ENCODE measurements around the gene MSH6.

The MSH6 gene

DNA sequence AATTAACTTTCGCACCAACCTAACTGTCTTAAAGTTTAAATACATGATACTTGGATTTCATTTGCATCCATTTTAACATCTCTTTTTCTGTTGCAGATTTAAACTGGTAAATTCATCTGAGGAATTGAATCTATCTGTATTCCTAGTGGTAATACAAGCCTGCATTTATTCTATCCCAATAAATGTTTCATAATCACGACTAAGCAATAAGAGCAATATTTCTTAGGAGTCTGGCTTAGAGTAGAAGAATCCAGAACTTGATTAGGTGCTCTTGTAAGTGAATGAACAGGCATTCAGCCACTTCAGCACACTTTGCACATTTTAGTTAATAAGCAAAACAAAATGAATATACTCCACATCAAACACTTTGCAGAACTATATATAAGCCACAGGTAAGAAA lies 27.0 kb downstream of the MSH6 start:
- peaks cover 91% of the 10 kb centered on the region for H3K36me3 ChIP-seq (ENCODE audit: insufficient read depth, low read length)
- H3F3A ChIP-seq (ENCODE audit: low read depth), result 0 out of 2 replicates have a peak, but pooled peaks cover 3% of the 10 kb centered on the region

DNA sequence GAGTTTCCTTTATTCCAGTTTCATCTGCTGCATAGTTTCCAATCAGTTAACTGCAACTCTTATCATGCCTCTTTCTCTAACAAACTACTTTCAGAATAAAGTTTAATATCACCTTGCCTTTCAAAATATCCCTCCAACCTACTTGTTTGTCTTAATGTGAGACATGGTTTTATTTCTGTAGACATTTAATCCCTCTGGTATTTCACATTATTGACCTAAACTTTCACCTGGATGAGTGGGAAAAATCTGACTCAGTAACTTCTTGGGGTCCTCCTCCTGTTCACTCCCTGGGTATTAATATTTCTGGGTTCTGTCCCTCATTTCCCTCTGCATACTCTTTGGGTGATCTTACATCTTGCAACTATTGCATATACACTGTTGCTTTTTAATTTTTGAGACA lies 27.9 kb downstream of the MSH6 start:
- Histone ChIP-seq H3K4me2 (ENCODE audit: low read depth, low read length, poor library complexity, severe bottlenecking) (no peak overlapping the region), H2AFZ (ENCODE audit: low read length) (no peak overlapping the region), H3K4me3 (ENCODE audit: low read length, poor library complexity, severe bottlenecking) (no peak overlapping the region), H3F3A (ENCODE audit: low read depth) (0 out of 2 replicates have a peak, but pooled peaks cover 3% of the 10 kb centered on the region), H3K27me3 (ENCODE audit: insufficient read depth, low read length, poor library complexity, severe bottlenecking) (no peaks in the 10 kb centered on the region), H3K4me1 (ENCODE audit: insufficient read depth, low read length, poor library complexity, severe bottlenecking) (no peaks in the 10 kb centered on the region), H4K20me1 (ENCODE audit: insufficient read depth, low read length, poor library complexity, severe bottlenecking) (peaks cover 2% of the 10 kb centered on the region), H3K9ac (ENCODE audit: low read depth, low read length, poor library complexity, severe bottlenecking) (no peak overlapping the region), H3K36me3 (ENCODE audit: insufficient read depth, low read length) (peaks cover 92% of the 10 kb centered on the region), H3K79me2 (ENCODE audit: insufficient read depth, low read length) (no peaks in the 10 kb centered on the region), H3K9me2 (replicated peaks; ENCODE audit: low read depth, low read length) (no peaks in the 10 kb centered on the region), H3K9me3 (ENCODE audit: insufficient read depth, low read depth, low read length) (no peaks in the 10 kb centered on the region)
- no peak for TF ChIP-seq EZH2phosphoT487 (IDR thresholded peaks at IDR 0.05; ENCODE audit: borderline replicate concordance)

More for the DNA sequence above, 27.0 kb downstream of the MSH6 start:
- Histone ChIP-seq H3K4me3 (ENCODE audit: low read length, poor library complexity, severe bottlenecking) (no peak overlapping the region), H4K20me1 (ENCODE audit: insufficient read depth, low read length, poor library complexity, severe bottlenecking) (peaks cover 6% of the 10 kb centered on the region), H3K27me3 (ENCODE audit: insufficient read depth, low read length, poor library complexity, severe bottlenecking) (no peaks in the 10 kb centered on the region), H3K9me3 (ENCODE audit: insufficient read depth, low read depth, low read length) (no peaks in the 10 kb centered on the region), H3K9ac (ENCODE audit: low read depth, low read length, poor library complexity, severe bottlenecking) (no peak overlapping the region), H3K9me2 (replicated peaks; ENCODE audit: low read depth, low read length) (no peaks in the 10 kb centered on the region), H2AFZ (ENCODE audit: low read length) (no peak overlapping the region), H3K4me1 (ENCODE audit: insufficient read depth, low read length, poor library complexity, severe bottlenecking) (no peaks in the 10 kb centered on the region), H3K79me2 (ENCODE audit: insufficient read depth, low read length) (no peaks in the 10 kb centered on the region), H3K4me2 (ENCODE audit: low read depth, low read length, poor library complexity, severe bottlenecking) (no peak overlapping the region)
- TF ChIP-seq, protein P1, sequence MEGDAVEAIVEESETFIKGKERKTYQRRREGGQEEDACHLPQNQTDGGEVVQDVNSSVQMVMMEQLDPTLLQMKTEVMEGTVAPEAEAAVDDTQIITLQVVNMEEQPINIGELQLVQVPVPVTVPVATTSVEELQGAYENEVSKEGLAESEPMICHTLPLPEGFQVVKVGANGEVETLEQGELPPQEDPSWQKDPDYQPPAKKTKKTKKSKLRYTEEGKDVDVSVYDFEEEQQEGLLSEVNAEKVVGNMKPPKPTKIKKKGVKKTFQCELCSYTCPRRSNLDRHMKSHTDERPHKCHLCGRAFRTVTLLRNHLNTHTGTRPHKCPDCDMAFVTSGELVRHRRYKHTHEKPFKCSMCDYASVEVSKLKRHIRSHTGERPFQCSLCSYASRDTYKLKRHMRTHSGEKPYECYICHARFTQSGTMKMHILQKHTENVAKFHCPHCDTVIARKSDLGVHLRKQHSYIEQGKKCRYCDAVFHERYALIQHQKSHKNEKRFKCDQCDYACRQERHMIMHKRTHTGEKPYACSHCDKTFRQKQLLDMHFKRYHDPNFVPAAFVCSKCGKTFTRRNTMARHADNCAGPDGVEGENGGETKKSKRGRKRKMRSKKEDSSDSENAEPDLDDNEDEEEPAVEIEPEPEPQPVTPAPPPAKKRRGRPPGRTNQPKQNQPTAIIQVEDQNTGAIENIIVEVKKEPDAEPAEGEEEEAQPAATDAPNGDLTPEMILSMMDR (conservative IDR thresholded peaks at IDR 0.05; ENCODE audit: low read length), result no peak
- no peak for TF ChIP-seq EZH2phosphoT487 (IDR thresholded peaks at IDR 0.05; ENCODE audit: borderline replicate concordance)

DNA sequence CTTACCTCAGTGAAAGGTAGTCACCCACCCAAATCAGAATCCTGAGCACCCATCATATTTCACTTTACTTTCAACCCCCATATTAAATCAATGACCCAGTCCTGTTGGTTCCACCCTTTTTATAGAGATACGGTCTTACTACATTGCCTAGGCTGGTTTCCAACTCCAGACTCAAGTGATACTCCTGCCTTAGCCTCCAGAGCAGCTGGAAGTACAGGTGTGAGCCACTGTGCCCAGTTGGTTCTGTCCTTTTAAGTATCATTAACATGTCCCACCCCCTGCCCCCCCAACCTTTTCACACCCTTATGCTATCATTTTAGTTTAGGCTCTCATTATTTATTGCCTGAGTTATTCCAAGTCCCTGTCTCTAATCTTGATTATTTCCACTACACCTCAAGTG lies 28.7 kb downstream of the MSH6 start:
- Histone ChIP-seq H3K36me3 (ENCODE audit: insufficient read depth, low read length) (peaks cover 92% of the 10 kb centered on the region), H3K9me2 (replicated peaks; ENCODE audit: low read depth, low read length) (no peaks in the 10 kb centered on the region), H4K20me1 (ENCODE audit: insufficient read depth, low read length, poor library complexity, severe bottlenecking) (no peaks in the 10 kb centered on the region), H3K9ac (ENCODE audit: low read depth, low read length, poor library complexity, severe bottlenecking) (no peak overlapping the region), H3F3A (ENCODE audit: low read depth) (0 out of 2 replicates have a peak, but pooled peaks cover 3% of the 10 kb centered on the region), H3K27me3 (ENCODE audit: insufficient read depth, low read length, poor library complexity, severe bottlenecking) (no peaks in the 10 kb centered on the region), H3K4me2 (ENCODE audit: low read depth, low read length, poor library complexity, severe bottlenecking) (no peak overlapping the region), H2AFZ (ENCODE audit: low read length) (no peak overlapping the region), H3K4me3 (ENCODE audit: low read length, poor library complexity, severe bottlenecking) (no peak overlapping the region), H3K79me2 (ENCODE audit: insufficient read depth, low read length) (no peaks in the 10 kb centered on the region), H3K9me3 (ENCODE audit: insufficient read depth, low read depth, low read length) (no peaks in the 10 kb centered on the region), H3K4me1 (ENCODE audit: insufficient read depth, low read length, poor library complexity, severe bottlenecking) (no peaks in the 10 kb centered on the region)
- TF ChIP-seq EZH2phosphoT487 (IDR thresholded peaks at IDR 0.05; ENCODE audit: borderline replicate concordance), result no peak
- TF ChIP-seq, protein P1 (conservative IDR thresholded peaks at IDR 0.05; ENCODE audit: low read length), result no peak

DNA sequence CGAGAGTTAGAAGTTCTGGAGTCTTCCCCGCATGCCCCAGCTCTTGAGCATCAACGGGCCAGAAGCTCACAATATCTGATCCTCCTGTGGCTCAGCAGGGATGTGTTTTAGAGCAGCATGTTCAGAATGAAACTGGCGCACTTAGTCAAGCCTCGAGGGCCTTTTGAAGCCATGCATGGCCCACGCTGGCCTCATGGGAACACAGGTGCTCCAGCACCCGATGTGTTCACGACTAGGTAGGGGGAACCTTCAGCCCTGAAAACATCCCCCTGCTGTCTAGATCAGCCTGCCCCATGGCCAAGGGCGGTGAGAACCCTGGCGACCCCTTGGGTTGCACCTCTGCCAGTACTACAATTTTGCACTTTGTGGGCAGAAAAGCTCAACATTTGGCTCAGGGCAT lies 32.8 kb downstream of the MSH6 start:
- H3K36me3 ChIP-seq (ENCODE audit: insufficient read depth, low read length), result peaks cover 92% of the 10 kb centered on the region
- H3K9me2 ChIP-seq (replicated peaks; ENCODE audit: low read depth, low read length), result no peaks in the 10 kb centered on the region
- H3K79me2 ChIP-seq (ENCODE audit: insufficient read depth, low read length), result no peaks in the 10 kb centered on the region
- H3K9me3 ChIP-seq (ENCODE audit: insufficient read depth, low read depth, low read length), result no peaks in the 10 kb centered on the region
- no peaks in the 10 kb centered on the region for H3K4me1 ChIP-seq (ENCODE audit: insufficient read depth, low read length, poor library complexity, severe bottlenecking)
- H4K20me1 ChIP-seq (ENCODE audit: insufficient read depth, low read length, poor library complexity, severe bottlenecking), result no peaks in the 10 kb centered on the region
- H3K4me2 ChIP-seq (ENCODE audit: low read depth, low read length, poor library complexity, severe bottlenecking), result no peak overlapping the region
- H3K27me3 ChIP-seq (ENCODE audit: insufficient read depth, low read length, poor library complexity, severe bottlenecking), result no peaks in the 10 kb centered on the region
- no peaks in the 10 kb centered on the region for H3F3A ChIP-seq (ENCODE audit: low read depth)
- H3K4me3 ChIP-seq (ENCODE audit: low read length, poor library complexity, severe bottlenecking), result no peak overlapping the region
- H2AFZ ChIP-seq (ENCODE audit: low read length), result no peak overlapping the region
- TF ChIP-seq, protein P1 (conservative IDR thresholded peaks at IDR 0.05; ENCODE audit: low read length), result no peak
- TF ChIP-seq EZH2phosphoT487 (IDR thresholded peaks at IDR 0.05; ENCODE audit: borderline replicate concordance), result no peak
- no peak overlapping the region for H3K9ac ChIP-seq (ENCODE audit: low read depth, low read length, poor library complexity, severe bottlenecking)
